SH-SY5Y (cell line): ENCODE data around the gene SNRNP35.

Experiments used
- GATA2 ChIP-seq: IDR thresholded peaks from 2 replicates; pipeline ENCODE4 v1.6.1; 2011; ENCODE audit warnings: mild to moderate bottlenecking, low read depth, low read length
- GATA3 ChIP-seq: IDR thresholded peaks from 2 replicates; pipeline ENCODE4 v1.6.1; 2011; ENCODE audit warnings: low read depth, mild to moderate bottlenecking, low read length, moderate library complexity

GRCh38 chr12:123428591-123428990 lies 29.3 kb upstream of the SNRNP35 start:
- TF ChIP-seq GATA3 (no peak), GATA2 (peak; percentile 41; the same call in 1 of the 2 replicates)
